Kidney (tissue), 14 donors: ENCODE results near the gene ADGRE2. TPM values are rescaled to one million over a fixed set of nuclear protein-coding genes. Genes with fewer than 3 reads are reported as not detected.
A peak's percentile ranks its signal among the peaks of the same experiment; 100 is the strongest.
"Not testable (repeated sequence)": the region's sequence is repeated elsewhere in the genome, so short reads cannot be mapped to it uniquely, and the experiment has no call there.

Experiments
- DNase-seq, 5 donors: peaks; one replicate each; pipeline ENCODE4 v3.0.0-alpha.2; 2013 to 2020
- FAIRE-seq: peaks from 2 replicates; lab custom pipeline; 2012; peaks lifted over from hg19 to GRCh38; lab: Jason Lieb, UNC
- H3K27ac ChIP-seq, 2 donors: one replicate each; pipeline ENCODE4 v1.7.0; 2013; ENCODE audit warnings: low read depth in 2 of 2, low read length in 2 of 2, inconsistent platforms in 1 of 2
- H3K27me3 ChIP-seq: one replicate; pipeline ENCODE4 v1.7.1; 2013; ENCODE audit warnings: low read length, inconsistent platforms; ENCODE audit not compliant: control insufficient read depth, insufficient read depth
- H3K36me3 ChIP-seq, 3 donors: one replicate each; pipeline versions ENCODE4 v1.7.0 to v1.7.1; 2013; ENCODE audit warnings: low read length in 3 of 3, control low read depth in 1 of 3, inconsistent platforms in 1 of 3; ENCODE audit not compliant: insufficient read depth in 3 of 3, control insufficient read depth in 2 of 3
- H3K4me1 ChIP-seq, 3 donors: one replicate each; pipeline versions ENCODE4 v1.7.0 to v1.7.1; 2013; ENCODE audit warnings: low read length in 3 of 3, inconsistent platforms in 1 of 3, low read depth in 1 of 3; ENCODE audit not compliant: control insufficient read depth in 2 of 3, insufficient read depth in 2 of 3
- H3K4me3 ChIP-seq, 3 donors: one replicate each; pipeline versions ENCODE4 v1.7.0 to v1.8.1; 2013; ENCODE audit warnings: low read length in 3 of 3, control low read depth in 1 of 3, inconsistent platforms in 1 of 3
- H3K9ac ChIP-seq, 3 donors: one replicate each; pipeline versions ENCODE4 v1.7.0 to v1.7.1; 2013; ENCODE audit warnings: low read length in 3 of 3, control low read depth in 1 of 3, inconsistent platforms in 1 of 3
- H3K9me3 ChIP-seq, 3 donors: one replicate each; pipeline versions ENCODE4 v1.7.0 to v1.7.1; 2013; ENCODE audit warnings: low read length in 3 of 3, control low read depth in 1 of 3, inconsistent platforms in 1 of 3; ENCODE audit not compliant: control insufficient read depth in 2 of 3, insufficient read depth in 1 of 3
- intact Hi-C: fragments of 100-400 bp; cut with DNase I; formaldehyde crosslinking; loops from one replicate; pipeline ENCODE4 v1.11.1; 2022
- polyA plus RNA-seq: library from polyadenylated mRNA; stranded (reverse); fragments of 350-450 nt; fragmentation: Illumina TruSeq; extraction: RNeasy Lipid Tissue Mini Kit (QIAGEN cat#74804); gene quantifications from one replicate; pipeline ENCODE4 v1.2.3, GENCODE V29; 2014; ENCODE audit warnings: low read depth, low replicate concordance; ENCODE audit not compliant: insufficient read depth
- total RNA-seq: library from RNA; stranded (reverse); fragmentation: NEBNext Ultra II Directional; extraction: Animal tissue kit (Norgen Biotek cat#: 25700); gene quantifications from one replicate; pipeline ENCODE4 v1.2.1, GENCODE V29; 2021
- TF ChIP-seq, protein P1 (sequence below): IDR thresholded peaks from 3 replicates; pipeline ENCODE4 v1.5.1; 2012; ENCODE audit warnings: mild to moderate bottlenecking, moderate library complexity, borderline replicate concordance; ENCODE audit not compliant: insufficient read depth; ENCODE audit errors: extremely low read depth
- donor health status: control.
- donor health status: control.
- donor health status: control.
- donor health status: control.
- donor health status: control.
- donor health status: DM: yes; HTN: yes; CAD: no.
- donor health status: Normal renal cell carcinoma (clear cell type).

The ADGRE2 gene
- total and polyA plus RNA-seq, 2 donors from 2014 or later, result 0.15 to 10.4 TPM

DNA sequence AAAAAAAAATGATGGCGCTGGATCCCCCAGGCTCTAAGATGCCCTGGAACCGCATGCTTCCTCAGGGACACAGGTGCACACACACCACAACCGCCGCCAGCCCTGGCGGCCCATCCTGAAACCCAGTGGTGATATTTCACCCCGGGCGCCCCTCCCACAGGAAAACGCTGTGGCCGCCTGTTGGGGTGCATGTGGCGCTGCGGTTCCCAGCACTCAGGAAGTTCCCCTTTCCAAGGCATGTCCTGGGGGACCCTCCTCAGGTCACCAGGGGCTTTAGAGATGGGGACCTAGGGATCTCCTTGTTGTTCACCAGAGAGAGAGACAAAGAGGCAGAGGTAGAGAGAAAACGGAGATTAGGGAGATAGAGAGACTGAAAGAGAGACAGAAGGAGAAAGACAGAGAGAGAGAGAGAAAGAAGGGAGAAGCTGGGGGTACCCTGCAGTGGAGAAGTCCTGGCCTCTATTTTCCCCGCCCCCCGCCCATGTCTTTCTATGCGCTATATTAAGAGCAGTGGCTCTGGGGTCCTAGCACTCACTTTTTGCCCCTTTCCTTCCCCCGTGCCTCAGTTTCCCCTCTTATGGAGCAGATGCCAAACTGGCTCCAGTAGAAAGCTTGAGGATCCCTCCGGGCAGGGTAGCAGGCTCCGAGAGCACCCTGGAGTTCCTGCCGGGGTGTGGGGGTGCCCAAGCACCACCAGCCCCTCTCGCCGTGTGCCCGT lies 2.3 kb downstream of the ADGRE2 start:
- H3K4me3 ChIP-seq, result peak overlapping the region in 1 of 3 donors; percentile 18
- DNase-seq (peak in 1 of 5 donors; percentile 69), FAIRE-seq (no peak)
- H3K36me3 ChIP-seq, result no peaks in the 10 kb centered on the region
- no peaks in the 10 kb centered on the region for H3K27me3 ChIP-seq
- no peak overlapping the region for H3K27ac ChIP-seq
- no peak overlapping the region for H3K9ac ChIP-seq
- H3K9me3 ChIP-seq, result no peaks in the 10 kb centered on the region
- H3K4me1 ChIP-seq, result no peaks in the 10 kb centered on the region
- intact Hi-C loops, result no loop called here
- TF ChIP-seq, protein P1, sequence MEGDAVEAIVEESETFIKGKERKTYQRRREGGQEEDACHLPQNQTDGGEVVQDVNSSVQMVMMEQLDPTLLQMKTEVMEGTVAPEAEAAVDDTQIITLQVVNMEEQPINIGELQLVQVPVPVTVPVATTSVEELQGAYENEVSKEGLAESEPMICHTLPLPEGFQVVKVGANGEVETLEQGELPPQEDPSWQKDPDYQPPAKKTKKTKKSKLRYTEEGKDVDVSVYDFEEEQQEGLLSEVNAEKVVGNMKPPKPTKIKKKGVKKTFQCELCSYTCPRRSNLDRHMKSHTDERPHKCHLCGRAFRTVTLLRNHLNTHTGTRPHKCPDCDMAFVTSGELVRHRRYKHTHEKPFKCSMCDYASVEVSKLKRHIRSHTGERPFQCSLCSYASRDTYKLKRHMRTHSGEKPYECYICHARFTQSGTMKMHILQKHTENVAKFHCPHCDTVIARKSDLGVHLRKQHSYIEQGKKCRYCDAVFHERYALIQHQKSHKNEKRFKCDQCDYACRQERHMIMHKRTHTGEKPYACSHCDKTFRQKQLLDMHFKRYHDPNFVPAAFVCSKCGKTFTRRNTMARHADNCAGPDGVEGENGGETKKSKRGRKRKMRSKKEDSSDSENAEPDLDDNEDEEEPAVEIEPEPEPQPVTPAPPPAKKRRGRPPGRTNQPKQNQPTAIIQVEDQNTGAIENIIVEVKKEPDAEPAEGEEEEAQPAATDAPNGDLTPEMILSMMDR, result no peak

DNA sequence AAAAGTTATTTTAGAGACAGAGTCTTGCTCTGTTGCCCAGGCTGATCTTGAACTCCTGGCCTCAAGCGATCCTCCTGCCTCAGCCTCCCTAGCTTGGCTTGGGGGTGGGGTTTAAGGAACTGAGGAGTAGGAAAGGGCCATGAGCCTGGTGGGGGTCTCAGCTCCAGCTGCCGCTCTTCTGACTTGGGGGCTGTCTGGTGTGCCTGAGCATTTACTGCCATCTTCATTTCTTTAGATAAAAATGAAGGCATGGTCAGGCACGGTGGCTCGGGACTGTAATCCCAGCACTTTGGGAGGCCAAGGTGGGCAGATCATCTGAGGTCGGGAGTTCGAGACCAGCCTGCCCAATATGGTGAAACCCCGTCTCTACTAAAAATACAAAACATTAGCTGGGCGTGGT lies 3.0 kb downstream of the ADGRE2 start:
- H3K27me3 ChIP-seq, H3K4me3 ChIP-seq, intact Hi-C loops, FAIRE-seq, H3K9me3 ChIP-seq, H3K36me3 ChIP-seq, H3K4me1 ChIP-seq, H3K9ac ChIP-seq, H3K27ac ChIP-seq: not testable (repeated sequence)
- DNase-seq, result peak in 1 of 5 donors; percentile 16

DNA sequence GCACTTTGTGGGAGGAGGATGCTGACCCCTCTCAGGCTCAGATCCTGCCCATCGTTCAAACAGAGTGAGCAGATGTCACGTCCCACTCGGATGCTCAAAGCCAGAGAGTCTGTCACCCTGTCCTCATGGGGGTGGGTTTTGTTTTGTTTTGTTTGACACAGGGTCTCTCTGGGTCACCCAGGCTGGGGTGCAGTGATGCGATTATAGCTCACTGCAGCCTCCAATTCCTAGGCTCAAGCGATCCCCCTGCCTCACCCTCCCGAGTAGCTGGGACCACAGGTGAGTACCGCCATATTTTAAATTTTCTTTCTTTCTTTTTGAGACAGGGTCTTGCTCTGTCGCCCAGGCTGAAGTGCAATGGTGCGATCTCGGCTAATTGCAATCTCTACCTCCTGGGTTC lies 4.0 kb downstream of the ADGRE2 start:
- no peaks in the 10 kb centered on the region for H3K9me3 ChIP-seq
- H3K4me3 ChIP-seq, result no peak overlapping the region
- no peaks in the 10 kb centered on the region for H3K27me3 ChIP-seq
- no peaks in the 10 kb centered on the region for H3K4me1 ChIP-seq
- intact Hi-C loops, result no loop called here
- DNase-seq, result no peak
- no peak for FAIRE-seq
- H3K36me3 ChIP-seq, result no peaks in the 10 kb centered on the region
- TF ChIP-seq, protein P1, result no peak
- no peak overlapping the region for H3K9ac ChIP-seq
- H3K27ac ChIP-seq, result no peak overlapping the region

DNA sequence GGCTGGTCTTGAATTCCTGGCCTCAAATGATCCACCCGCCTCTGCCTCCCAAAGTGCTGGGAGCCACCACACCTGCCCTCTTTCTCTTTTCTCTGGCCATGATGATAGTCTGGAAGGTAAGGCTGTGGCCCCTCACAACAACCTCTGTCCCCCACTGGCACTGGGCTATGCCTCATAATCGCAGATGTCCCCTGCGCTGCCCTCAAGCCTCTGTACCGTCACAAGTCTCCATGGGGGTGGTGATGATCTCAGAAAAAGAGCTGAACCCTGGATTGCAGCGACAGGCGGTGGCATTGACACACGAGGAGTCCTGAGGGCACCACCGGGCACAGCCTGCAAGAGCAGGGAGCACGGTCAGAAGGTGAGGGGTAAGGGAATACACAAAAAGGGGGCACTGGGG lies 4.6 kb downstream of the ADGRE2 start:
- H3K27me3 ChIP-seq, H3K27ac ChIP-seq, H3K9me3 ChIP-seq, FAIRE-seq, intact Hi-C loops, H3K4me3 ChIP-seq, H3K4me1 ChIP-seq, H3K36me3 ChIP-seq, DNase-seq, H3K9ac ChIP-seq: not testable (repeated sequence)
